ENCODE data around the gene PHPT1. TPM values are rescaled to one million over a fixed set of nuclear protein-coding genes. Genes with fewer than 3 reads are reported as not detected.

The PHPT1 gene
- total and polyA plus RNA-seq, 2 of the 13 experiments (the other 11 are each of a cell fraction or from before 2014, with no cell fraction given), result 189 to 192 TPM

- TF ChIP-seq ZHX2 (IDR thresholded peaks at IDR 0.05; ENCODE audit: low read depth), result peak; percentile 45; the same call in 1 of the 2 replicates
- TF ChIP-seq ZHX2 (CRISPR knock-in tag; IDR thresholded peaks at IDR 0.05; ENCODE audit: borderline replicate concordance), result no peak
- peak; percentile 79 for TF ChIP-seq AGO2 (optimal IDR thresholded peaks at IDR 0.05; ENCODE audit: low read depth, low read length)
- no peak for TF ChIP-seq ELF1 (CRISPR knock-in tag; IDR thresholded peaks at IDR 0.05)
- peak; percentile 93 for TF ChIP-seq AGO1 (IDR thresholded peaks at IDR 0.05; ENCODE audit: low read depth, low read length, poor library complexity, severe bottlenecking)
These were observed 2.7 kb upstream of the PHPT1 start (continued) for GRCh38 chr9:136846376-136847087.

Data from HepG2 (cell line).